Measurements from ENCODE around the gene PLAAT2.
"Not testable (repeated sequence)": the region's sequence is repeated elsewhere in the genome, so short reads cannot be mapped to it uniquely, and the experiment has no call there.

The PLAAT2 gene

DNA sequence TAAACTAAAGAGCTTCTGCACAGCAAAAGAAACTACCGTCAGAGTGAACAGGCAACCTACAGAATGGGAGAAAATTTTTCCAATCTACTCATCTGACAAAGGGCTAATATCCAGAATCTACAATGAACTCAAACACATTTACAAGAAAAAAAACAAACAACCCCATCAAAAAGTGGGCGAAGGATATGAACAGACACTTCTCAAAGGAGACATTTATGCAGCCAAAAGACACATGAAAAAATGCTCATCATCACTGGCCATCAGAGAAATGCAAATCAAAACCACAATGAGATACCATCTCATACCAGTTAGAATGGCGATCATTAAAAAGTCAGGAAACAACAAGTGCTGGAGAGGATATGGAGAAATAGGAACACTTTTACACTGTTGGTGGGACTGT, 15.7 kb upstream of the PLAAT2 start:
- not testable (repeated sequence) for DNase-seq (ENCODE audit: low read depth, low spot score)

DNA sequence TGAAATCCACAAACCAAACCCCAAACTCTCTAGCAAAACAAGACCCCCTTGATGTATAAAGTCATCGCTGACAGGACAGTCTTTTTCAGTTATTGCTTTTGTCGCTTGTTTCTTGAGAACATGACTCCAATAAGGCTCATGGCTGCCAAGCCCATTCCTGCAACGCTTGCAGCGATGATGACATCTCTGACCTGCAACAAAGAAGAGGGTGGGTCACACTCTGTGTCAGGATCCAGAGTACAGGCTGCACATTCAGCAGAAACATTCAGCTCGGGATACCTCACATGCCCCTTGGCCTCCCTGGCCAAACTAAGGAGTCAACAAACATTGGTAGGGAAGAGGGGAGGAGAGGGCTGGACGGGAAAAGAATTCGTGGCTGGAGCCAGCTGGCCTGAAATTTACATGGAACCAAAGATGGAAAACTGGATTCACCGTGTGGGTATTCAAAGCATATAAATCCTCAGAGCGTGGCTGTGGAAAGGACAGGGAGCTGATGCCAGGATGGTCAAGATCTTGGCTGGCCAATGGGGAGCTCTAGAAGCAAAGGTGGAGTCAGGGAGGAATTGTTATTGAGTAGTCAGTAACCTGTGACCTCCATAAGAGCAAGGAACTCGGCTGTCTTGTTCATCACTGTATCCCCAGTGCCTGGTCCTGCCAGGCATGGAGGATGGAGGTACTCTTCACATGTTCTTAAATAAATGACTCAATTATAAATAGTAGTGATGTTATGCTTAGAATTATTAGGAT, 11.8 kb upstream of the PLAAT2 start:
- DNase-seq (ENCODE audit: low read depth, low spot score), result no peak

DNA sequence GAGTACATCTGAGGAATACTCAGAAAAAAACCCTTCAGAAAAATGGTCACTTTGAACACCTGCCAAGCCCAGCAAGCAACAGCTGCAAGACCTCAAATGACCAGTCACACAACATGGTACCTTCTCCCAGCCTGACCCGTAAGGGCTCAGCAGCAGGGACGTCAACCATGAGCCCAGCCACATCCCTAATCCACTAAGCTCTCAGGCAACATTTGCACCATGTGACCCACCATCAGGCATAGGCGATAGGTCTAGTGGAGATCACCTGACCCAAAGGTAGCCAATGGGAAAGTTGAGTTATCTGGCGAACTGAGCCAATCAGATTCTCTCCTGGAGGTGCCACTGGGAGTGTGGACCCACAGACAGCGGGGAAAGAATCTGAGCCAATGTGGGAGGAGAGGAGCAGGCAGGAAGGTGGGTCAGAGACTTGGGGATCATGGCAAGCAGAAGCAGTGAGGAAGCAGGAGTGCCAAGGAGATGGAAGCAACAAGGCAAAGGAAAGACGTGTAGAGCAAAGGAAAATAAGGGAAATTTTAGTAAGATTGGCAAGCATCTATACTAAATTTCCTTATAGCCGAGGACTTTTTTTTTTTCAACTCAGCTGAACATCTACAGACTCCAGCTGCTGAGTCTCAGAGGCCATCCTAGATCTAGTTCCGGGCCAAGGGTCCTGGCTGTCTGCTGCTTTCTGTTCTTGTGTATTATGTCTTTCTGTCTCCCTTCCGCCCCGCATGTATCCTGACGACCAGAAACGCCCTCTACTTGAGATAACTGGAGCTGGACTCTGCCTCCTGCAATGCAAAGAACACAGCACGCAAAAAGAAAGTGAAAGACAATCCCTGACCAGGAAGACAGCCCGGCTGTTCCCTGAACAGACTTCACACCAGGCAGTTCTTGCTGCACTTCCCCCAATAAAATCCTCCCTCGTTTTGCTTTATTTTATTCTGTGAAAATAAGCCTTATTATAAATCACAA, 11.0 kb upstream of the PLAAT2 start:
- DNase-seq (ENCODE audit: low read depth, low spot score), result no peak

DNA sequence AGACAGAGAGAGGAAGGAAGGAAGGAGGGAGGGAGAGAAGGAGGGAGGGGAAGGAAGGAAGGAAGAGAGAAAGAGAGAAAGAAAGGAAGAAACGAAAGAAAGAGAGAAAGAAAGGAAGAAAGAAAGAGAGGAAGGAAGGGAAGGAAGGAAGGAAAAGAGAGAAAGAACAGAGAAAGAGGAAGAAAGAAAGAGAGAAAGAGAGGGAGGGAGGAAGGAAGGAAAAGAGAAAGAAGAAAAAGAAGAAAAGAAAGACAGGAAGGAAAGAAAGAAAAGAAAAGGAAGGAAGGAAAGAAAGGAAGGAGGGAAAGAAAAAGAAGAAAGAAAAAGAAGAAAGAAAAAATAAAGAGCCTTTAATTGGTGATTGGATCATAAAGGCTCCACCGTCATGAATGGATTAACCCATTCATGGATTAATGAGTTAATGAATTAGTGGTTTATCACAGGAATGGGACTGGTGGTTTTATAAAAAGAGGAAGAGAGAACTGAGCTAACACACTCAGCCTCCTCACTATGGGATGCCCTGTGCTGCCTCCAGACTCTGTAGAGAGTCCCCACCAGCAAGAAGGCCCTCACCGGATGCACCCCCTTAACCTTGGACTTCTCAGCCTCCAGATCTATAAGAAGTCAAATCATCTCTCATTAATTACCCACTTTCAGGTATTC, 9.0 kb upstream of the PLAAT2 start:
- no peak for DNase-seq (ENCODE audit: low read depth, low spot score)

DNA sequence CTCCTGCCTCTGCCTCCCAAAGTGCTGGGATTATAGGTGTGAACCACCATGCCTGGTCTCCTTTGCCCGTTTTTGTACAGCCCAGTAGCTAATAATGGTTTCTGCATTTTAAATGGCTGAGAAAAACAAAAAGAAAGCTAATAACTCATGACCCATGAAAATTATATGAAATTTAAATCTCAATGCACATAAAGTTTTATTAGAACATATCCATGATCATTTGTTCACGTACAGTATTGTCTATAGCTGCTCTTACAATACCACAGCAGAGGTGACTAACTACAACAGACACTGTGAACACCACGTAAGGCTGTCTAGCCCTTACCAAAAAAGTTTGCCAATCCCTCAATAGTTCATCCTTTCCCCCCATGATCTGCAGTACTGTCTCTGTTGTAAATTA, 6.4 kb upstream of the PLAAT2 start:
- no peak for DNase-seq (ENCODE audit: low read depth, low spot score)

DNA sequence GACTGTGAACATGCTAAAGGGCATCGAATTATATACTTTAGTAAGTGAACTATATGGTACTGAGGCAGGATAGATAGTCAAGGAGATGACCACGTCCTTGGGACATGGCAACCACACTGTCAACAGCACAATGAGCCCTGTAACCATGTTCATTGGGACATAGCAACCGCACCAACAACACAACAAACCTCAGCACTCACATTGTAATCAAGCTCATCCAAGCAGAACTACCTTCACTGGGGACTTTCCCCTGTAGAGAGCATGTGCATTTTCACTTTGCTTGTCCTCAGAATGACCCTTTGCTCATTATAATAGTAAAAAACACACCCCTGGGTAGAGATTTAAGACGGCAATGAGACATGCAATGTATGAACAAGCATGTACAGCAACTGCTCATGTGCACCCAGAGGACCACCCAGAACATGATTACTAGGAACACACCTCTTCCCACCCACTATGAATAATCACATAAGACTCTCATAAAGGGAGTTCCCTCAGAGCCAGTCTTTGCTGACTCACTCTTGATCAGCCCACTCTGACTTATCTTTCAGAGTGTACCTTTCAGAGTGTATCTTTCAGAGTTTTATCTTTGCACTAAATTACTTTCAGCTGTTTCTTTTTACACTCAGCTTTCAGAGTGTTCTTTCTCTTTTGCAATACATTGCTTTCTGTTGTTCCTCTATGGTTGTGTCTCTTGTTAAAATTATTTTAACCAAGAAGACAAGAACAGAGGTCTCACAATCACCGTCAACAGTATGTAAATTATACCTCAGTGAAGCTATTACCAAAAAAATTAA, 4.1 kb upstream of the PLAAT2 start:
- DNase-seq (ENCODE audit: low read depth, low spot score), result no peak

DNA sequence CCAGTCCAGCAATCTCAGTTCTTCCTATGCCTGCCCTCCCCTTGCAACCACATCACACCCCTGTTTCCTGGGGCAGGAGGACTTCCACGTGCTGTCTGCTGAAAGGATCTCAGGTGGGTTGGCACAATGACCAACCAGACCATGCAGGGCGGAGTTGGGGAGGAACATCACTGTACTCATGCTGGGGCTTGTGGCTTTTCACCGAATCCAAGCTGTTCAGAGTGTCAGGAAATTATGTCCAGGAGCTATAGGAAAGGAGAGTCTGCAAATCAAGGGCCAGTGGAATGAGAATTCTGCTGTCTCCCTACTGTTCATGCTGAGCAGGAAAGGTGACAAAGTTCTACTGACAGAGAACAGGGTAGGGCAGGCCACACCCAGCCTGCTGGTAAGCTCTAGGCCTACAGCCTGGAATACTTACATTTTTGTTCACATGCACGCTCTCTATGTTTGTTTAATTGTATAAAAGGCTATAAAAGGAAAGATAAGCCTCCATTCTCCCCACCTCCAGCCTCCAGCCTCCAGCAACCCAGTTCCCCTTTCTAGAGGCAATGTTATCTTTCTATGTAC, 1.7 kb upstream of the PLAAT2 start:
- no peak for DNase-seq (ENCODE audit: low read depth, low spot score)

DNA sequence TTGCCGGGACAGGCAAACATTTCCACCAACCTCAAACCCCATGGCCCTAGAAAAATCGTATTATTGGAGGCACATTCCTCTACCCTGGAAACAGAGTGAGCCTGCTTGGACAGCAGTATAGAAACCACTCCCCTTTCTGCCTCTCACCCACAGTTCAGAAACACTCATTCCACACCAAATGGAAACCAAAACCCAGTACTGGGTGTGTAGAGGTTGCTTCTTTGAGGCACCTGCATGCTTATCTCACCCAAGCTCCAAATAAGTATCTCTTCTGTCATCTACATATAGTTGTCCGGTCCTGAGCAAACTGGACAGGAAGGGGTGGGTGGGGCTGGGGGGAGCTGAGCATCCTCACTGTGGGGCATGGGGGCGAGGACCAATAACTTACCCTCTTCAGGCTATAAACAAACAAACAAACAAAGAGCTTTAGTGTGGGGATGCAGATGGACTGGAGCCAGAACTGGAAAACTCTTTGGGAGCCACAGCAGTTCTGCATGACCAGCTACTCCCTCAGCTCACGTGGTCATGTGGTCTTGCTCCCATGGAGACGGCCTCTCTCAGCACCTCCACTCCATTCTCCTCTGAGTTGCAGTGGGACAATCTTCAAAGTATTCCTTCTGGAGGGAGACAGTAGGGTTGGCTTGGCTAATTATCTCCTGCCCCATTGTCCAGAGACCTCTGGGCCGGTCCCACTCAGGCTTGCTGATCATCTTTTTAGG, 1.0 kb upstream of the PLAAT2 start:
- DNase-seq (ENCODE audit: low read depth, low spot score), result no peak

DNA sequence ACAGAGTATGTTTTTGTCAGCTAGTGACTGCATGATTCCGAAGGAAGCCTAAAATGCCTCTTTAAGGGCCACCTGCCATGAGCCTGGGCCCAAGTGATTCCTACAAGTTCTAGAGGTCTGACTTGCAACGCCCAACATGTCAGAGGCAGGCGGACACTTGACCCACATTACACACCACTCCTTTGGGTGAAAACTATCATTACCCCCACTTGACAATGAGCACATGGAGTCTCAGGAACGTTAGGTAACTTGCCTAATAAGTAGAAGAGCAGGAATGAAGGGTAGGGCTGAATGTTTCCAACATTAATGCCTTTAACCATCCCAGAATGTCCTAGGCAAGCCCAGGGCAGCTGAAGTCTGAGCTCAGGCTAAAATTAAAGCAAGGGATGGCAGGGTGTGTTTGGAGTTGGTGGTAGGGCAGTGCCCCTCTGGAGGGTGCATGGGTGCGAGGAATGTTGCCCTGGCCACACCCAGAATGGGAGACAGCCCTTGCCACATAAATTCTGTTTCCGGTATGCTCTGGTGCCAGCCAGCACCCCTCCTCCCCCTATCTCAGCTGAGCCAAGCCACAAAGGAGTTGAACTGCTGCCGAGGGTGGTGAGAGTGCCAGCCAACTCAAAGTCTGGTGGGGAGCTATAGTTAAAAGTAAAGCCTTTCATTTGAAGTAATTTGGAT, 2.5 kb downstream of the PLAAT2 start:
- DNase-seq (ENCODE audit: low read depth, low spot score), result no peak

DNA sequence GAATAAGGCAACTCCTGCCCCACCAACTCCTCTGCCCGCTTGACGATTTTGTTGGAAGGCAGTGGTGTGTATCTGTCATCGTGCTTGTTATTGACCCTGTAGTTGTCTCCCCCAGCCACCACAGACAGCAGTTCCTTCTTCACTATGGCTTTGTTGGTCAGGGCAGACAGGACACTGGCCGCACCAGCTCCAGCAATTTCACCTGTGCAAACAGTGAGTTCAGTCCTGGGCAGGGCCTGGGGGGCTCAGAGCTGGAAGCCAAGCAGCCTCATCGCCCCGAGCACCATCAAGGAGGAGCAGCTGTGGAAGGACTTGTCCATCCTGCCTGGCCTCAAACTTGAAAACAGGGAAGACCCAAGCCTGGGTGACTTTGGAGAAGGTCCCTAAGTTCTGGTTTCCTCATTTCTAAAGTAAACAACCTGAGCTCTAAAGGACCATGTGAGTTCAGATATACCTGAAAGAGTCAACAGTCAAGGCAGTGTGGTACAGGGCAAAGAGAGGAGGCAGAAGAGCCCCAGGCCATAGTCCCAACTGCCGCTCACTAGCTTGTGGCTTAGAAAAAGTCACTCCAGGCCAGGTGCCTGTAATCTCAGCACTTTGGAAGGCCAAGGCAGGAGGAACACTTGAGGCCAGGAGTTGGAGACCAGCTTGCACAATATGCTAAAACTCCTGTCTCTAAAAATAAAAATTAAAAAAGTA, 4.6 kb downstream of the PLAAT2 start:
- DNase-seq (ENCODE audit: low read depth, low spot score), result no peak

DNA sequence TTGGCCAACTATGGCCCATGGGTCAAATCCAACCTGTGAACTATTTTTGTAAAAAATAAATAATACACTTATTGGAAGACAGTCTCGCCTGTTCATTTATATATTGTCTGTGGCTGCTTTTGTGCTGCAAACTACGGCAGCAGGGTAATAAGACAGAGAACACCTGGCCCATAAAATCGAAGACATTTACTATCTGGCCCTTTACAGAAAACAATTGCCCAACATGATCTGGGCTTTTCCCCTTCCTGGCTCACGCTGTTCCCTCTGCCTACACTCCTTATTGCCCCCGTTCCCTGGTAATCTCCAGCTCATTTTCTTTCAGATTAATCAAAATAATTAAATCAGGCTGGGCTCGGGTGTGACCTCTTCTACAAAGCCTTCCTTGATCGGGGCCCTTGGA, 5.6 kb downstream of the PLAAT2 start:
- DNase-seq (ENCODE audit: low read depth, low spot score), result no peak

DNA sequence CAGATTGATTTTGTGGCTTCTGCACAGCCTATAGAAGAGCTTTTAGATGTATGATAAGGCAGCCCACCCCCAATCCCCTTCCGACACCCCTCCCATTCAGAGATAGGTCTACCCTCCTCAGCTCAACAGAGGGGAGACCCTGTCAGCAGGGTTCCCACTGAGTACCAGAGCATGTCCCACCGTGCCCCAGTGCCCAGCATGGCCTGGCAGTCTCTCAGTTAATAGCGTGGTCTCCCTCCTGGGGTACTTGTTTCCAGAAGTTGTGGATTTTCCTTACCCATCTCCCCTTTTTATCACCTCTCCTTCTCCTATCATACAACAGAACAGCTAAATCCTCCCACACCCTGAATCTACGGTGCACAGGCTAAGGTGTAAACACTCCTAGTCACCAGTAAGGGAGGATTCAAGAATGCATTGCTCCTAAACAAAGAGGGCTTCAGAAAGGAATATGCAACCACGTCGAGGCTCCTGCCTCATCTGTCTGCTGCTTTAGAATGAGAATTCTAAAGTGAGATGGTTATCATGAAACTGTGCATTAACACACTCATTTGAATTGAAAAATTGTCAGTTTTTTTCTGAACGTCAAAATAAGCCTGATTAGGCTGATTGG, 6.7 kb downstream of the PLAAT2 start:
- DNase-seq (ENCODE audit: low read depth, low spot score), result no peak

DNA sequence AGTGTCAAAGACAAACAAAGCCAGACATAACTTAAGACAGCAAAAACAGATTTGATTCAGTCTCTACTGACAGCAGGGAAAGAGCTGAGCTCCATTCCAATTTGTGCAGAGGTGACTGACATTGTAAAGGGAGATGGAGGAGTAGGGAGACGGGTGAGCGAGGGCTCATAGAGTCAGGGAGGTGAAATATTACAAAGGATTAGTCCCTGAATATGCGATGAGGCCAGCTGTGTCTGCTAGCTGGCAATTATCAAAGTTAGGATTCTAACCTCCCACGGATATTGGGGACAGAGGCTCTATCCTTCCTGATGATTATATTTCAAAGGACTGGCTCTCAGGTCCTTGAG, 8.3 kb downstream of the PLAAT2 start:
- no peak for DNase-seq (ENCODE audit: low read depth, low spot score)

DNA sequence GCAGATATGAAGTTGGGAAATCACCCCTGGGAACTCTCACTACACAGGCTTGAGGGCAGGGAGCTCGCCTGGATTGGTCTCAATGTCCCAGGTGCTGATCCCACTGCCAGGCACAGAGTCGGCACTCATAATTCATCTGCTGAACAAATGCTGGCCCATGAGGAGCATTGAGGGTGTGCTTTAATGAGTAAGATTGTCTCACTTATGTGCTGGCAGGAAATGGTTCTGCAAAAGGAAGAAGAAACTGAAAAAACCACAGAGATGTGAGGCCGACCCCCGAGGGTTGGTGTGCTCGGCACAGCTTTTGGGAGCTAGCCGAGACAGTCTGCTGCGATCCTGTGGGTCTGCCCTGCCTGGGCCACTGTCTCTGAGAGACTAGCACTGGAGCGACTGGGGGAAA, 9.4 kb downstream of the PLAAT2 start:
- no peak for DNase-seq (ENCODE audit: low read depth, low spot score)

DNA sequence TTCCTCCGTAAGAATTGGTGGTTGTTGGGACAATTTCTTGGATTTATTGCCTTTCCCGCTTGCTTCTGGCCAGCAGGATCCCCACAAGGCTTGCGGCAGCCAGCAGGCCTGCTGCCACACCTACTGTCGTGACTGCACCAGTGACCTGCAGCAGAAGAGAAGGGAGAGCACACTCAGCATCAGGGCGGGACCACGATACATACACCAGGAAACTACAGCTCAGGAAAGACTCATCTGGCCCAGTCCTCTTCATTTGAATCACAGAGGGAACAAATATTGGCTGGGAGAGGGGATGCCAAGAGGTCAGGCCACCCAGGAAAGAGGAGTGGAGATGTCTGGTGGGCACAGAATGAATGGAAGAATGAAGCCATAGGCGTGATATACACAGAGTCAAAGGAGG, 10.3 kb downstream of the PLAAT2 start:
- DNase-seq (ENCODE audit: low read depth, low spot score), result no peak

DNA sequence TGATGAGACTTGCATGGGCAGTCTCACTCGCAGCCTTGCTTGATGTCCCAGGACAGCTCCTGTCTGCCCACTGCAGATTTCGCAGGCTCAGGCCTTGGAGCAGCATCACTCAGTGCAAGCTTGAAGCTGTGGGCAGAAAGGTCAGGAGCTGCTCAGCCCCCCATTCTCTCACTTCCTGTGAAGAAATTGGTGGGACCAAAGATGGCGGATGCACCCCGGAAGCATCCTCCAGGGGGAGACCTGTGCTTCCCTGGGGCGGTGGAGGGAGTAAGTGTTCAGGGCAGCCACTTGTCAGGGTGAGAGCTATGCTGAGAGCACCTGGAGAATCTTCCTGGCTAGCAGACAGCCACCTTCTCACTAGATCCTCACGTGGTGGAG, 11.3 kb downstream of the PLAAT2 start:
- DNase-seq (ENCODE audit: low read depth, low spot score), result no peak

DNA sequence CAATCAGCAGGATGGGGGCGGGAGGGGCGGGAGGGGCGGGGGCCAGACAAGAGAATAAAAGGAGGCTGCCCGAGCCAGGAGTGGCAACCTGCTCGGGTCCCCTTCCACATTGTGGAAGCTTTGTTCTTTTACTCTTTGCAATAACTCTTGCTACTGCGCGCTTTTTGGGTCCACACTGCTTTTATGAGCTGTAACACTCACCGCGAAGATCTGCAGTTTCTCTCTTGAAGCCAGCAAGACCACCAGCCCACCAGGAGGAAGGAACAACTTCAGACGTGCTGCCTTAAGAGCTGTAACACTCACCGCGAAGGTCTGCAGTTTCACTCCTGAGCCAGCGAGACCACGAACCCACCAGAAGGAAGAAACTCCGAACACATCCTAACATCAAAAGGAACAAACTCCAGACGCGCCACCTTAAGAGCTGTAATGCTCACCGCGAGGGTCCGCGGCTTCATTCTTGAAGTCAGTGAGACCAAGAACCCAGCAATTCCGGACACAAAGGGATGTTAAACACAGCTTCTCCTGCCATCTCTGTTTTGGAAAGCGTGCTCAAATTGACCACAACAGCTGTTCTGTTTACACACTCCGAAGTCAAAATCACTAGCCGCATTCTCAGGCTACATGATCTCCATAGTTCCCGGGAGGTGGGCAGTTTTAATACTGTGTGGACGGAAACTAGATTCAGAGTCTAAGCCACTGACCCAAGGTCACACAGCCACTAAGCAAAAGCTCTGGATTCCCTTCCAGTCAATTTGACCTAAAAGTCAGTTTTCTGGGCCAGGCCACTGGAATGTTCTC, 11.9 kb downstream of the PLAAT2 start:
- DNase-seq (ENCODE audit: low read depth, low spot score), result no peak

DNA sequence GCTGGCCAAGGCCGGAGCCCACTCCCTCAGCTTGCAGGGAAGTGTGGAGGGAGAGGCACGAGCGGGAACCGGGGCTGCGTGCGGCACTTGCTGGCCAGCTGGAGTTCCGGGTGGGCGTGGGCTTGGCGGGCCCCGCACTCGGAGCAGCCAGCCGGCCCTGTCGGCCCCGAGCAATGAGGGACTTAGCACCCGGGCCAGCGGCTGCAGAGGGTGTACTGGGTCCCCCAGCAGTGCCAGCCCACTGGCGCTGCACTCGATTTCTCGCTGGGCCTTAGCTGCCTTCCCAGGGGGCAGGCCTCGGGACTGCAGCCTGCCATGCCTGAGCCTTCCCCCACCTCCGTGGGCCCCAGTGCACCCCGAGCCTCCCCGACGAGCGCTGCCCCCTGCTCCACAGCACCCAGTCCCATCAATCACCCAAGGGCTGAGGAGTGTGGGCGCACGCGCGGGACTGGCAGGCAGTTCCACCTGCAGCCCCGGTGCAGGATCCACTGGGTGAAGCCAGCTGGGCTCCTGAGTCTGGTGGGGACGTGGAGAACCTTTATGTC, 13.0 kb downstream of the PLAAT2 start:
- DNase-seq (ENCODE audit: low read depth, low spot score), result not testable (repeated sequence)

Measured in iPS DF 19.7 (cell line).